GM23338 (cell line): ENCODE results near the gene ADCY3. TPM values are rescaled to one million over a fixed set of nuclear protein-coding genes. Genes with fewer than 3 reads are reported as not detected.

Source experiments
- ATAC-seq: fragments of 200-7000 bp; cut with Tn5 transposase; 3 replicates; pipeline ENCODE4 v1.9.1; 2020
- DNase-seq: peaks from one replicate; pipeline ENCODE4 v3.0.0-alpha.2; 2015; ENCODE audit warnings: low spot score
- H2AFZ ChIP-seq: fragments of 200-600 bp; sonication (generic); 2 replicates; pipeline ENCODE4 v1.8.0; 2016; ENCODE audit warnings: antibody characterized with exemption, mild to moderate bottlenecking, moderate library complexity
- H3F3A ChIP-seq: fragments of 200-600 bp; sonication (generic); replicated peaks from 2 replicates; pipeline ENCODE4 v1.8.0; 2017; ENCODE audit warnings: antibody characterized with exemption, mixed run types, low read depth
- H3K27ac ChIP-seq: fragments of 200-600 bp; sonication (generic); 2 replicates; pipeline ENCODE4 v1.6.1; 2016; ENCODE audit warnings: low read depth
- H3K27me3 ChIP-seq: fragments of 200-600 bp; sonication (generic); 2 replicates; pipeline ENCODE4 v1.8.0; 2016; ENCODE audit warnings: mild to moderate bottlenecking, mixed run types, moderate library complexity; ENCODE audit not compliant: insufficient read depth
- H3K36me3 ChIP-seq: fragments of 200-600 bp; sonication (generic); 2 replicates; pipeline ENCODE4 v1.8.0; 2016; ENCODE audit warnings: mild to moderate bottlenecking; ENCODE audit not compliant: insufficient read depth
- H3K4me1 ChIP-seq: fragments of 200-600 bp; sonication (generic); 2 replicates; pipeline ENCODE4 v1.8.0; 2016; ENCODE audit warnings: mild to moderate bottlenecking, moderate library complexity; ENCODE audit not compliant: insufficient read depth
- H3K4me2 ChIP-seq: fragments of 200-600 bp; sonication (generic); 2 replicates; pipeline ENCODE4 v1.7.1; 2017; ENCODE audit warnings: mixed run types
- H3K4me3 ChIP-seq: fragments of 200-600 bp; sonication (generic); 2 replicates; pipeline ENCODE4 v1.6.1; 2016; ENCODE audit warnings: mixed run types
- H3K79me2 ChIP-seq: fragments of 200-600 bp; sonication (generic); replicated peaks from 2 replicates; pipeline ENCODE4 v1.8.0; 2017; ENCODE audit warnings: mild to moderate bottlenecking; ENCODE audit not compliant: insufficient read depth
- H3K9me2 ChIP-seq: fragments of 200-600 bp; sonication (generic); 2 replicates; pipeline ENCODE4 v1.8.0; 2017; ENCODE audit not compliant: insufficient read depth
- H4K20me1 ChIP-seq: fragments of 200-600 bp; sonication (generic); replicated peaks from 2 replicates; pipeline ENCODE4 v1.8.0; 2017; ENCODE audit warnings: mild to moderate bottlenecking; ENCODE audit not compliant: insufficient read depth
- H3K27ac Mint-ChIP-seq: 2 replicates; pipeline ENCODE4 v1.8.0; 2020; ENCODE audit warnings: inconsistent platforms, mild to moderate bottlenecking, moderate library complexity, mixed read lengths
- H3K27me3 Mint-ChIP-seq: 3 replicates; pipeline ENCODE4 v1.8.0; 2022; ENCODE audit warnings: low read depth, mild to moderate bottlenecking, moderate library complexity, mixed read lengths, inconsistent platforms; ENCODE audit not compliant: insufficient read depth, poor library complexity
- H3K36me3 Mint-ChIP-seq: 3 replicates; pipeline ENCODE4 v1.8.0; 2021; ENCODE audit warnings: low read depth, mild to moderate bottlenecking, inconsistent platforms, moderate library complexity, mixed read lengths
- H3K4me1 Mint-ChIP-seq: 3 replicates; pipeline ENCODE4 v1.8.0; 2020; ENCODE audit warnings: mild to moderate bottlenecking, inconsistent platforms, mixed read lengths
- H3K4me3 Mint-ChIP-seq: 3 replicates; pipeline ENCODE4 v1.8.0; 2021; ENCODE audit warnings: moderate library complexity, mild to moderate bottlenecking, inconsistent platforms, mixed read lengths
- H3K9me3 Mint-ChIP-seq: 3 replicates; pipeline ENCODE4 v1.8.0; 2020; ENCODE audit warnings: moderate library complexity, mild to moderate bottlenecking, inconsistent platforms, mixed read lengths
- CREB1 ChIP-seq: fragments of 250-450 bp; sonication (Bioruptor Pico); IDR thresholded peaks from 2 replicates; pipeline ENCODE4 v1.5.0; 2020; ENCODE audit warnings: low read depth, mild to moderate bottlenecking, moderate library complexity
- EZH2 ChIP-seq: fragments of 200-600 bp; sonication (generic); IDR thresholded peaks from one replicate; pipeline ENCODE4 v1.8.0; 2017; ENCODE audit warnings: antibody characterized with exemption, mild to moderate bottlenecking, low read depth; ENCODE audit not compliant: unreplicated experiment
- EZH2phosphoT487 ChIP-seq: fragments of 200-600 bp; sonication (generic); IDR thresholded peaks from one replicate; pipeline ENCODE4 v1.8.1; 2018; ENCODE audit warnings: antibody characterized with exemption; ENCODE audit not compliant: unreplicated experiment
- JUNB ChIP-seq: IDR thresholded peaks from one replicate; pipeline ENCODE4 v1.6.1; 2016; ENCODE audit warnings: antibody characterized with exemption; ENCODE audit not compliant: unreplicated experiment
- NANOG ChIP-seq: IDR thresholded peaks from 2 replicates; pipeline ENCODE4 v1.6.1; 2016; ENCODE audit warnings: antibody characterized with exemption, borderline replicate concordance
- POLR2AphosphoS5 ChIP-seq: IDR thresholded peaks from 2 replicates; pipeline ENCODE4 v1.6.1; 2016; ENCODE audit warnings: antibody characterized with exemption, low read depth
- STAT1 ChIP-seq: IDR thresholded peaks from one replicate; pipeline ENCODE4 v1.6.1; 2016; ENCODE audit warnings: antibody characterized with exemption; ENCODE audit not compliant: unreplicated experiment
- ZNF114 ChIP-seq: fragments of 250-450 bp; sonication (Bioruptor Pico); IDR thresholded peaks from 2 replicates; pipeline ENCODE4 v1.5.0; 2020; ENCODE audit warnings: mild to moderate bottlenecking, moderate library complexity
- ZNF331 ChIP-seq: fragments of 250-450 bp; sonication (Bioruptor Pico); IDR thresholded peaks from 2 replicates; pipeline ENCODE4 v1.5.0; 2020; ENCODE audit warnings: low read depth, mild to moderate bottlenecking, moderate library complexity
- polyA plus RNA-seq: library from polyadenylated mRNA; unstranded; fragments of >200 nt; fragmentation: Nextera tagmentation; extraction: Ambion mirVana; gene quantifications from 2 replicates; pipeline ENCODE4 v1.2.1, GENCODE V29; 2016
- total RNA-seq: library from RNA; depleted of rRNA; stranded (reverse); fragments of >200 nt; shearing (Covaris generic); gene quantifications from 2 replicates; pipeline ENCODE4 v1.2.3, GENCODE V29; 2014
- TF ChIP-seq, protein P1 (sequence below): IDR thresholded peaks from one replicate; pipeline ENCODE4 v1.6.1; 2018; ENCODE audit warnings: antibody characterized with exemption; ENCODE audit not compliant: unreplicated experiment
- TF ChIP-seq, protein P2 (sequence below): IDR thresholded peaks from 2 replicates; pipeline ENCODE4 v1.6.1; 2016; ENCODE audit warnings: antibody characterized with exemption
- TF ChIP-seq, protein P3 (sequence below): fragments of 250-450 bp; sonication (Bioruptor Pico); IDR thresholded peaks from 2 replicates; pipeline ENCODE4 v1.5.0; 2020; ENCODE audit warnings: mild to moderate bottlenecking, moderate library complexity
- TF ChIP-seq, protein P4 (sequence below), 2 experiments: fragments of 200-600 bp in 1 of 2; sonication (generic) in 1 of 2; conservative IDR thresholded peaks; 2 replicates each; pipeline versions ENCODE4 v1.5.1 to v1.6.1; 2016 to 2017; ENCODE audit warnings: antibody characterized with exemption in 2 of 2, low read depth in 2 of 2, mild to moderate bottlenecking in 2 of 2, moderate library complexity in 1 of 2

ADCY3 gene
- total and polyA plus RNA-seq, 2 experiments from 2014 or later, result 9.7 to 32.4 TPM

DNA sequence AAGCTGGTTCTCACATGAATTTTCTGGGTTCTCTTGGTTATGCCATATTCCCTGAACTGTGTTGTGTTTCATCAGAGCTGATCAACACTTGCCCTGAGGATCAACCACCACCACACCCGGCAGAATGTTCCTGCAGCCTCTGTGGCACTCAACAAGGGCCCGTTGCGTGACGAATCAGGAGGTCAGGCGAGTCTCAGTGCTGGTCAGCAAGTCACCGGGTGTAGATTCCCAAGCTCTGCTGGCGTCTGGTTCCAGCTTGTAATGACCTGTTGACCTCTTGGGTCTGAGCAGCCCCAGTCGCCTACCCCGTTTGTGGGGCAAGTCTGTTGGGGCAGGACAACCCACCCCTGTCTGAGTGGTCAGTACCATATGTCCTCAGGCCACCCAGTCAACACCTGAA, 46.0 kb downstream of the ADCY3 start:
- no peaks in the 10 kb centered on the region for H3K36me3 ChIP-seq
- Mint-ChIP-seq H3K9me3 (no peaks in the 10 kb centered on the region), H3K4me1 (peaks cover 18% of the 10 kb centered on the region), H3K36me3 (peaks cover 10% of the 10 kb centered on the region; the same call in 2 of the 3 replicates), H3K27me3 (peaks cover 2% of the 10 kb centered on the region), H3K4me3 (no peak overlapping the region), H3K27ac (no peak overlapping the region)
- no peaks in the 10 kb centered on the region for H3K9me2 ChIP-seq
- ATAC-seq (no peak), DNase-seq (no peak)
- no peaks in the 10 kb centered on the region for H3K79me2 ChIP-seq
- H2AFZ ChIP-seq, result no peak overlapping the region
- no peak overlapping the region for H3K27ac ChIP-seq
- TF ChIP-seq ZNF114 (CRISPR knock-in tag) (no peak), EZH2phosphoT487 (no peak), CREB1 (no peak), NANOG (no peak), POLR2AphosphoS5 (no peak), STAT1 (no peak), EZH2 (no peak), ZNF331 (no peak), JUNB (no peak)
- TF ChIP-seq, protein P1, sequence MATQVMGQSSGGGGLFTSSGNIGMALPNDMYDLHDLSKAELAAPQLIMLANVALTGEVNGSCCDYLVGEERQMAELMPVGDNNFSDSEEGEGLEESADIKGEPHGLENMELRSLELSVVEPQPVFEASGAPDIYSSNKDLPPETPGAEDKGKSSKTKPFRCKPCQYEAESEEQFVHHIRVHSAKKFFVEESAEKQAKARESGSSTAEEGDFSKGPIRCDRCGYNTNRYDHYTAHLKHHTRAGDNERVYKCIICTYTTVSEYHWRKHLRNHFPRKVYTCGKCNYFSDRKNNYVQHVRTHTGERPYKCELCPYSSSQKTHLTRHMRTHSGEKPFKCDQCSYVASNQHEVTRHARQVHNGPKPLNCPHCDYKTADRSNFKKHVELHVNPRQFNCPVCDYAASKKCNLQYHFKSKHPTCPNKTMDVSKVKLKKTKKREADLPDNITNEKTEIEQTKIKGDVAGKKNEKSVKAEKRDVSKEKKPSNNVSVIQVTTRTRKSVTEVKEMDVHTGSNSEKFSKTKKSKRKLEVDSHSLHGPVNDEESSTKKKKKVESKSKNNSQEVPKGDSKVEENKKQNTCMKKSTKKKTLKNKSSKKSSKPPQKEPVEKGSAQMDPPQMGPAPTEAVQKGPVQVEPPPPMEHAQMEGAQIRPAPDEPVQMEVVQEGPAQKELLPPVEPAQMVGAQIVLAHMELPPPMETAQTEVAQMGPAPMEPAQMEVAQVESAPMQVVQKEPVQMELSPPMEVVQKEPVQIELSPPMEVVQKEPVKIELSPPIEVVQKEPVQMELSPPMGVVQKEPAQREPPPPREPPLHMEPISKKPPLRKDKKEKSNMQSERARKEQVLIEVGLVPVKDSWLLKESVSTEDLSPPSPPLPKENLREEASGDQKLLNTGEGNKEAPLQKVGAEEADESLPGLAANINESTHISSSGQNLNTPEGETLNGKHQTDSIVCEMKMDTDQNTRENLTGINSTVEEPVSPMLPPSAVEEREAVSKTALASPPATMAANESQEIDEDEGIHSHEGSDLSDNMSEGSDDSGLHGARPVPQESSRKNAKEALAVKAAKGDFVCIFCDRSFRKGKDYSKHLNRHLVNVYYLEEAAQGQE, result no peak
- TF ChIP-seq, protein P2, sequence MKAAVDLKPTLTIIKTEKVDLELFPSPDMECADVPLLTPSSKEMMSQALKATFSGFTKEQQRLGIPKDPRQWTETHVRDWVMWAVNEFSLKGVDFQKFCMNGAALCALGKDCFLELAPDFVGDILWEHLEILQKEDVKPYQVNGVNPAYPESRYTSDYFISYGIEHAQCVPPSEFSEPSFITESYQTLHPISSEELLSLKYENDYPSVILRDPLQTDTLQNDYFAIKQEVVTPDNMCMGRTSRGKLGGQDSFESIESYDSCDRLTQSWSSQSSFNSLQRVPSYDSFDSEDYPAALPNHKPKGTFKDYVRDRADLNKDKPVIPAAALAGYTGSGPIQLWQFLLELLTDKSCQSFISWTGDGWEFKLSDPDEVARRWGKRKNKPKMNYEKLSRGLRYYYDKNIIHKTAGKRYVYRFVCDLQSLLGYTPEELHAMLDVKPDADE, result no peak
- TF ChIP-seq, protein P3, sequence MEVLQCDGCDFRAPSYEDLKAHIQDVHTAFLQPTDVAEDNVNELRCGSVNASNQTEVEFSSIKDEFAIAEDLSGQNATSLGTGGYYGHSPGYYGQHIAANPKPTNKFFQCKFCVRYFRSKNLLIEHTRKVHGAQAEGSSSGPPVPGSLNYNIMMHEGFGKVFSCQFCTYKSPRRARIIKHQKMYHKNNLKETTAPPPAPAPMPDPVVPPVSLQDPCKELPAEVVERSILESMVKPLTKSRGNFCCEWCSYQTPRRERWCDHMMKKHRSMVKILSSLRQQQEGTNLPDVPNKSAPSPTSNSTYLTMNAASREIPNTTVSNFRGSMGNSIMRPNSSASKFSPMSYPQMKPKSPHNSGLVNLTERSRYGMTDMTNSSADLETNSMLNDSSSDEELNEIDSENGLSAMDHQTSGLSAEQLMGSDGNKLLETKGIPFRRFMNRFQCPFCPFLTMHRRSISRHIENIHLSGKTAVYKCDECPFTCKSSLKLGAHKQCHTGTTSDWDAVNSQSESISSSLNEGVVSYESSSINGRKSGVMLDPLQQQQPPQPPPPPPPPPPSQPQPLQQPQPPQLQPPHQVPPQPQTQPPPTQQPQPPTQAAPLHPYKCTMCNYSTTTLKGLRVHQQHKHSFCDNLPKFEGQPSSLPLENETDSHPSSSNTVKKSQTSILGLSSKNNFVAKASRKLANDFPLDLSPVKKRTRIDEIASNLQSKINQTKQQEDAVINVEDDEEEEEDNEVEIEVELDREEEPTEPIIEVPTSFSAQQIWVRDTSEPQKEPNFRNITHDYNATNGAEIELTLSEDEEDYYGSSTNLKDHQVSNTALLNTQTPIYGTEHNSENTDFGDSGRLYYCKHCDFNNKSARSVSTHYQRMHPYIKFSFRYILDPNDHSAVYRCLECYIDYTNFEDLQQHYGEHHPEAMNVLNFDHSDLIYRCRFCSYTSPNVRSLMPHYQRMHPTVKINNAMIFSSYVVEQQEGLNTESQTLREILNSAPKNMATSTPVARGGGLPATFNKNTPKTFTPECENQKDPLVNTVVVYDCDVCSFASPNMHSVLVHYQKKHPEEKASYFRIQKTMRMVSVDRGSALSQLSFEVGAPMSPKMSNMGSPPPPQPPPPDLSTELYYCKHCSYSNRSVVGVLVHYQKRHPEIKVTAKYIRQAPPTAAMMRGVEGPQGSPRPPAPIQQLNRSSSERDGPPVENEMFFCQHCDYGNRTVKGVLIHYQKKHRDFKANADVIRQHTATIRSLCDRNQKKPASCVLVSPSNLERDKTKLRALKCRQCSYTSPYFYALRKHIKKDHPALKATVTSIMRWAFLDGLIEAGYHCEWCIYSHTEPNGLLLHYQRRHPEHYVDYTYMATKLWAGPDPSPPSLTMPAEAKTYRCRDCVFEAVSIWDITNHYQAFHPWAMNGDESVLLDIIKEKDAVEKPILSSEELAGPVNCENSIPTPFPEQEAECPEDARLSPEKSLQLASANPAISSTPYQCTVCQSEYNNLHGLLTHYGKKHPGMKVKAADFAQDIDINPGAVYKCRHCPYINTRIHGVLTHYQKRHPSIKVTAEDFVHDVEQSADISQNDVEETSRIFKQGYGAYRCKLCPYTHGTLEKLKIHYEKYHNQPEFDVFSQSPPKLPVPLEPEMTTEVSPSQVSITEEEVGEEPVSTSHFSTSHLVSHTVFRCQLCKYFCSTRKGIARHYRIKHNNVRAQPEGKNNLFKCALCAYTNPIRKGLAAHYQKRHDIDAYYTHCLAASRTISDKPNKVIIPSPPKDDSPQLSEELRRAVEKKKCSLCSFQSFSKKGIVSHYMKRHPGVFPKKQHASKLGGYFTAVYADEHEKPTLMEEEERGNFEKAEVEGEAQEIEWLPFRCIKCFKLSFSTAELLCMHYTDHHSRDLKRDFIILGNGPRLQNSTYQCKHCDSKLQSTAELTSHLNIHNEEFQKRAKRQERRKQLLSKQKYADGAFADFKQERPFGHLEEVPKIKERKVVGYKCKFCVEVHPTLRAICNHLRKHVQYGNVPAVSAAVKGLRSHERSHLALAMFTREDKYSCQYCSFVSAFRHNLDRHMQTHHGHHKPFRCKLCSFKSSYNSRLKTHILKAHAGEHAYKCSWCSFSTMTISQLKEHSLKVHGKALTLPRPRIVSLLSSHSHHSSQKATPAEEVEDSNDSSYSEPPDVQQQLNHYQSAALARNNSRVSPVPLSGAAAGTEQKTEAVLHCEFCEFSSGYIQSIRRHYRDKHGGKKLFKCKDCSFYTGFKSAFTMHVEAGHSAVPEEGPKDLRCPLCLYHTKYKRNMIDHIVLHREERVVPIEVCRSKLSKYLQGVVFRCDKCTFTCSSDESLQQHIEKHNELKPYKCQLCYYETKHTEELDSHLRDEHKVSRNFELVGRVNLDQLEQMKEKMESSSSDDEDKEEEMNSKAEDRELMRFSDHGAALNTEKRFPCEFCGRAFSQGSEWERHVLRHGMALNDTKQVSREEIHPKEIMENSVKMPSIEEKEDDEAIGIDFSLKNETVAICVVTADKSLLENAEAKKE (CRISPR knock-in tag), result no peak
- TF ChIP-seq, protein P4, sequence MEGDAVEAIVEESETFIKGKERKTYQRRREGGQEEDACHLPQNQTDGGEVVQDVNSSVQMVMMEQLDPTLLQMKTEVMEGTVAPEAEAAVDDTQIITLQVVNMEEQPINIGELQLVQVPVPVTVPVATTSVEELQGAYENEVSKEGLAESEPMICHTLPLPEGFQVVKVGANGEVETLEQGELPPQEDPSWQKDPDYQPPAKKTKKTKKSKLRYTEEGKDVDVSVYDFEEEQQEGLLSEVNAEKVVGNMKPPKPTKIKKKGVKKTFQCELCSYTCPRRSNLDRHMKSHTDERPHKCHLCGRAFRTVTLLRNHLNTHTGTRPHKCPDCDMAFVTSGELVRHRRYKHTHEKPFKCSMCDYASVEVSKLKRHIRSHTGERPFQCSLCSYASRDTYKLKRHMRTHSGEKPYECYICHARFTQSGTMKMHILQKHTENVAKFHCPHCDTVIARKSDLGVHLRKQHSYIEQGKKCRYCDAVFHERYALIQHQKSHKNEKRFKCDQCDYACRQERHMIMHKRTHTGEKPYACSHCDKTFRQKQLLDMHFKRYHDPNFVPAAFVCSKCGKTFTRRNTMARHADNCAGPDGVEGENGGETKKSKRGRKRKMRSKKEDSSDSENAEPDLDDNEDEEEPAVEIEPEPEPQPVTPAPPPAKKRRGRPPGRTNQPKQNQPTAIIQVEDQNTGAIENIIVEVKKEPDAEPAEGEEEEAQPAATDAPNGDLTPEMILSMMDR (conservative IDR thresholded peaks at IDR 0.05; ENCODE audit: low read depth in 2 of 2), result no peak
- no peaks in the 10 kb centered on the region for H3K4me1 ChIP-seq
- no peak overlapping the region for H3K4me2 ChIP-seq
- H3K27me3 ChIP-seq, result no peaks in the 10 kb centered on the region
- no peaks in the 10 kb centered on the region for H3F3A ChIP-seq
- no peak overlapping the region for H3K4me3 ChIP-seq
- H4K20me1 ChIP-seq, result no peaks in the 10 kb centered on the region
